Measurements from ENCODE around the gene UPF1.
A peak's percentile ranks its signal among the peaks of the same experiment; 100 is the strongest.

Gene UPF1

GRCh38 chr19:18839465-18840287 is 7.9 kb downstream of the UPF1 start:
- Histone ChIP-seq H3K79me2 (ENCODE audit: control insufficient read depth, insufficient read depth, low read length) (peaks cover 87% of the 10 kb centered on the region), H3K27ac (ENCODE audit: low read depth, low read length) (no peak overlapping the region), H3K36me3 (ENCODE audit: control insufficient read depth, insufficient read depth, low read length) (no peaks in the 10 kb centered on the region), H2BK15ac (replicated peaks; ENCODE audit: low read depth) (no peak overlapping the region), H3K4me2 (ENCODE audit: low read length) (no peak overlapping the region), H2BK120ac (ENCODE audit: low read depth, low read length) (no peak overlapping the region), H2BK5ac (ENCODE audit: low read length) (no peak overlapping the region), H3K79me1 (ENCODE audit: low read length) (peaks cover 45% of the 10 kb centered on the region), H3K4me3 (ENCODE audit: low read length) (no peak overlapping the region), H3K56ac (ENCODE audit: low read length) (peak overlapping the region; percentile 42), H4K8ac (ENCODE audit: low read depth, low read length) (no peak overlapping the region), H3K4ac (ENCODE audit: low read depth, low read length) (no peak overlapping the region), H3K27me3 (ENCODE audit: insufficient read depth, low read length, poor library complexity) (no peaks in the 10 kb centered on the region), H3K23ac (ENCODE audit: low read length) (no peak overlapping the region), H2AK5ac (ENCODE audit: low read length) (no peak overlapping the region), H4K5ac (ENCODE audit: low read length) (no peak overlapping the region), H3K18ac (ENCODE audit: low read length) (no peak overlapping the region), H3K9ac (ENCODE audit: low read length) (no peak overlapping the region), H3K4me1 (ENCODE audit: control insufficient read depth, low read depth, low read length) (no peaks in the 10 kb centered on the region)
- DNase-seq, result no peak
- WGBS (ENCODE audit: extremely low coverage, insufficient coverage, low lambda C conversion rate), result no CpG with 5 or more reads among the region's 15 CpGs

DNA sequence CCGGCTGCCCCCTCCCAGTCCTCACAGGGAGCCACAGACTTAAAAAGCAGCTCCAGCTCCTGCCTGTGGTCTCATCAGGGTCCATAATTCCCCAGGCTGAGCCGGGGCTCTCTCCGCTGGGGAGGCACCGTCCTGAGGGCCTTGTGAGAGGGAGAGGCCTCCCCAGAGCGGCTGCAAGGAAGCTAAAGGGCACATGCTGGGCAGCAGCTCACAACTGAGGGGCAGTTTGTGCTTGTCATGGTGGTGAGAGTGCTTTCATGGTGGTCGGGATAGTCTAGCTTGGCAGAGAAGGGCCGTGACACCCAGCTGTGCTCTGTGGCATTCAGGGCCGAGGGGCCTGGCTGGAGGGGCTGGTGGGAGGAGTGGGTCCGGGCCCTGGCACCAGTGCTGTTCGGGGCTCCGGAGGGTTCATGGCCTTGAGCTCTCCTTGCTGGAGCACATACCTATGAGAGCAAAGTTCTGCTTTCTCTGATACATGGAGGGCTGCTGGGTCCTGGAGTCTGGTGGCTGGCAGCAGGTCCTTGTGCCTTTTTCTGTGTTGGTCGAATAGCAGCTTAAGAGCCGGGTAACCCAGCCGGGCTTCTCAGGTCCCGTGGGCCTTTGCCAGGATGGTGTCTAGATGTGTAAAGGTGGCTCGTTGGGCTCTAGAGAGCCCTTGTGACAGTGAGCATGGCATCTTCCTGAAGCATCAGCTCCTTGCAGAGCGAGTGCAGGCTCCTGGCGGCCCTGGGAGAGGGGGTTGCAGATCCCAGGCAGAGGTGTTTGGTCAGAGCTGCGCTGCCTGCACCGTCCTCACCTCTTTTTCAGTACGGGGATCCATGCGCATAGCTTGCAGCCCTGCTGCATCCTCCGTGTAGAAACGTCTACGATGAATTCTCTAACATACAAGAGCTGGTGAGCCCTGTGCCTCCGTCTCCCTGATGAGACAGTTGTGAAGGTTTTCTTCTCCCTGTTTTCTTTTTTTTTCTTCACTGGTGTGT is 8.8 kb downstream of the UPF1 start:
- no peak for DNase-seq
- peaks cover 84% of the 10 kb centered on the region for H3K79me2 ChIP-seq (ENCODE audit: control insufficient read depth, insufficient read depth, low read length)
- no peak overlapping the region for H4K8ac ChIP-seq (ENCODE audit: low read depth, low read length)
- no peak overlapping the region for H3K9ac ChIP-seq (ENCODE audit: low read length)
- no peak overlapping the region for H2BK120ac ChIP-seq (ENCODE audit: low read depth, low read length)
- no peak overlapping the region for H3K18ac ChIP-seq (ENCODE audit: low read length)
- H4K5ac ChIP-seq (ENCODE audit: low read length), result no peak overlapping the region
- no peak overlapping the region for H3K23ac ChIP-seq (ENCODE audit: low read length)
- H3K79me1 ChIP-seq (ENCODE audit: low read length), result peaks cover 47% of the 10 kb centered on the region
- no peak overlapping the region for H2AK5ac ChIP-seq (ENCODE audit: low read length)
- H2BK15ac ChIP-seq (replicated peaks; ENCODE audit: low read depth), result no peak overlapping the region
- no peak overlapping the region for H3K4me2 ChIP-seq (ENCODE audit: low read length)
- WGBS (ENCODE audit: extremely low coverage, insufficient coverage, low lambda C conversion rate), result no CpG with 5 or more reads among the region's 26 CpGs
- no peak overlapping the region for H3K27ac ChIP-seq (ENCODE audit: low read depth, low read length)
- H2BK5ac ChIP-seq (ENCODE audit: low read length), result no peak overlapping the region
- H3K4me3 ChIP-seq (ENCODE audit: low read length), result no peak overlapping the region
- no peaks in the 10 kb centered on the region for H3K4me1 ChIP-seq (ENCODE audit: control insufficient read depth, low read depth, low read length)
- H3K4ac ChIP-seq (ENCODE audit: low read depth, low read length), result no peak overlapping the region
- no peak overlapping the region for H3K56ac ChIP-seq (ENCODE audit: low read length)
- no peaks in the 10 kb centered on the region for H3K27me3 ChIP-seq (ENCODE audit: insufficient read depth, low read length, poor library complexity)
- no peaks in the 10 kb centered on the region for H3K36me3 ChIP-seq (ENCODE audit: control insufficient read depth, insufficient read depth, low read length)

DNA sequence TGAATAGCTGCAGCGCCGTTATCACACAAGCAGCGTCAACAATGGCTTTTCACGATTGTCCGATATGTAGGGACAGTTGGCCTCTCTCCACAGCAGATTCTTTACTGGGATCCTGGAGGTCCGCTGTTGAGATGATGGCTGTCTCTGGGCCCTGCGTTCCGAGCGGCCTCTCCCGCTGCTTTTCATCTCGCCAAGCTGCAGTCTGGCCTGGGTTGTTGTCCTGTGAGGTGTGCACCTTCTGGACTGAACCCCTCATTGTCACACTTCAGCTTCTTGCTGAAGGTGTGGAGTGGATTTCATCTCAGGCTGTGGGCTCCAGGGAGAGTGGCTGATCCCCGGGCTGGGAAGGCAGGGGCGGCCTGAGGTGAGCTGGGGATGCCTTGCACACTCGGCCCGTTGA is 9.6 kb downstream of the UPF1 start:
- Histone ChIP-seq H2BK15ac (replicated peaks; ENCODE audit: low read depth) (no peak overlapping the region), H4K5ac (ENCODE audit: low read length) (no peak overlapping the region), H3K27ac (ENCODE audit: low read depth, low read length) (no peak overlapping the region), H2BK120ac (ENCODE audit: low read depth, low read length) (no peak overlapping the region), H3K79me1 (ENCODE audit: low read length) (peaks cover 49% of the 10 kb centered on the region), H3K4me3 (ENCODE audit: low read length) (no peak overlapping the region), H2AK5ac (ENCODE audit: low read length) (no peak overlapping the region), H3K18ac (ENCODE audit: low read length) (no peak overlapping the region), H3K36me3 (ENCODE audit: control insufficient read depth, insufficient read depth, low read length) (no peaks in the 10 kb centered on the region), H2BK5ac (ENCODE audit: low read length) (no peak overlapping the region), H3K56ac (ENCODE audit: low read length) (no peak overlapping the region), H4K8ac (ENCODE audit: low read depth, low read length) (no peak overlapping the region), H3K4me1 (ENCODE audit: control insufficient read depth, low read depth, low read length) (no peaks in the 10 kb centered on the region), H3K9ac (ENCODE audit: low read length) (no peak overlapping the region), H3K79me2 (ENCODE audit: control insufficient read depth, insufficient read depth, low read length) (peaks cover 79% of the 10 kb centered on the region), H3K27me3 (ENCODE audit: insufficient read depth, low read length, poor library complexity) (no peaks in the 10 kb centered on the region), H3K23ac (ENCODE audit: low read length) (no peak overlapping the region), H3K4me2 (ENCODE audit: low read length) (no peak overlapping the region), H3K4ac (ENCODE audit: low read depth, low read length) (no peak overlapping the region)
- WGBS (ENCODE audit: extremely low coverage, insufficient coverage, low lambda C conversion rate), result no CpG with 5 or more reads among the region's 15 CpGs
- no peak for DNase-seq

DNA sequence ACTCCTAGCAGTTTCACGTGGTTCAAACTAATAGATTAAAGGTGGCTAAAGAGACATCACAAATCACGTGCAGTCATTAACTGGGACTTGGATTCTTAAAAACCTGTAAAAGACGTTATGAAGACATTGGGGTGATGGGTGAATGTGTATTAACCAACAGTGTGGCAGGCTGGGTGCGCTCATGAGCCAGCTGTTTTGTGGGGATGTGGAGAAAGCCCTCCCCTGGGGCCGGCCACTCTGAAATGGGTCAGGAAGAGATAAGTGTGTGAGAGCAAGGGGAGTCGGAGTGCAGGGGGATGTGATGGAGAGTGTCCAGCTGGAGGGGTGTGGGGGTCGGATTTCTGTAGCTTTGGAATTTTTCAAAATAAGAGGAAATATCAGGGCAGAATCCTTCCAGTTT is 10.4 kb downstream of the UPF1 start:
- Histone ChIP-seq H3K18ac (ENCODE audit: low read length) (no peak overlapping the region), H3K4me1 (ENCODE audit: control insufficient read depth, low read depth, low read length) (no peaks in the 10 kb centered on the region), H3K27me3 (ENCODE audit: insufficient read depth, low read length, poor library complexity) (no peaks in the 10 kb centered on the region), H4K8ac (ENCODE audit: low read depth, low read length) (no peak overlapping the region), H2AK5ac (ENCODE audit: low read length) (no peak overlapping the region), H2BK15ac (replicated peaks; ENCODE audit: low read depth) (no peak overlapping the region), H3K4me3 (ENCODE audit: low read length) (no peak overlapping the region), H3K9ac (ENCODE audit: low read length) (no peak overlapping the region), H2BK120ac (ENCODE audit: low read depth, low read length) (no peak overlapping the region), H3K56ac (ENCODE audit: low read length) (no peak overlapping the region), H3K36me3 (ENCODE audit: control insufficient read depth, insufficient read depth, low read length) (no peaks in the 10 kb centered on the region), H4K5ac (ENCODE audit: low read length) (no peak overlapping the region), H3K4me2 (ENCODE audit: low read length) (no peak overlapping the region), H3K23ac (ENCODE audit: low read length) (no peak overlapping the region), H3K79me2 (ENCODE audit: control insufficient read depth, insufficient read depth, low read length) (peaks cover 73% of the 10 kb centered on the region), H3K79me1 (ENCODE audit: low read length) (peaks cover 48% of the 10 kb centered on the region), H3K4ac (ENCODE audit: low read depth, low read length) (no peak overlapping the region), H2BK5ac (ENCODE audit: low read length) (no peak overlapping the region), H3K27ac (ENCODE audit: low read depth, low read length) (no peak overlapping the region)
- no CpG with 5 or more reads among the region's 7 CpGs for WGBS (ENCODE audit: extremely low coverage, insufficient coverage, low lambda C conversion rate)
- no peak for DNase-seq

- H3K4me3 ChIP-seq (ENCODE audit: low read length), result no peak overlapping the region
- H4K5ac ChIP-seq (ENCODE audit: low read length), result no peak overlapping the region
- no peak overlapping the region for H3K23ac ChIP-seq (ENCODE audit: low read length)
- H2BK120ac ChIP-seq (ENCODE audit: low read depth, low read length), result no peak overlapping the region
- H3K79me2 ChIP-seq (ENCODE audit: control insufficient read depth, insufficient read depth, low read length), result peaks cover 73% of the 10 kb centered on the region
- no peak overlapping the region for H2BK5ac ChIP-seq (ENCODE audit: low read length)
- H3K9ac ChIP-seq (ENCODE audit: low read length), result no peak overlapping the region
- WGBS (ENCODE audit: extremely low coverage, insufficient coverage, low lambda C conversion rate), result no CpG with 5 or more reads among the region's 7 CpGs
- H3K4me2 ChIP-seq (ENCODE audit: low read length), result no peak overlapping the region
- no peak overlapping the region for H3K56ac ChIP-seq (ENCODE audit: low read length)
- no peak overlapping the region for H3K4ac ChIP-seq (ENCODE audit: low read depth, low read length)
- H4K8ac ChIP-seq (ENCODE audit: low read depth, low read length), result no peak overlapping the region
- no peak overlapping the region for H3K18ac ChIP-seq (ENCODE audit: low read length)
- H2BK15ac ChIP-seq (replicated peaks; ENCODE audit: low read depth), result no peak overlapping the region
- no peaks in the 10 kb centered on the region for H3K27me3 ChIP-seq (ENCODE audit: insufficient read depth, low read length, poor library complexity)
- no peaks in the 10 kb centered on the region for H3K4me1 ChIP-seq (ENCODE audit: control insufficient read depth, low read depth, low read length)
- peaks cover 6% of the 10 kb centered on the region for H3K36me3 ChIP-seq (ENCODE audit: control insufficient read depth, insufficient read depth, low read length)
- H3K27ac ChIP-seq (ENCODE audit: low read depth, low read length), result no peak overlapping the region
- no peak overlapping the region for H2AK5ac ChIP-seq (ENCODE audit: low read length)
- no peak for DNase-seq
- H3K79me1 ChIP-seq (ENCODE audit: low read length), result peaks cover 56% of the 10 kb centered on the region
These were observed 12.2 kb downstream of the UPF1 start for GRCh38 chr19:18843960-18844359.
